ENCODE results near the gene SIRPA. TPM values are rescaled to one million over a fixed set of nuclear protein-coding genes. Genes with fewer than 3 reads are reported as not detected.

The SIRPA gene
- total RNA-seq, 2 experiments from 2014 or later: 0.60 to 0.64 TPM

DNA sequence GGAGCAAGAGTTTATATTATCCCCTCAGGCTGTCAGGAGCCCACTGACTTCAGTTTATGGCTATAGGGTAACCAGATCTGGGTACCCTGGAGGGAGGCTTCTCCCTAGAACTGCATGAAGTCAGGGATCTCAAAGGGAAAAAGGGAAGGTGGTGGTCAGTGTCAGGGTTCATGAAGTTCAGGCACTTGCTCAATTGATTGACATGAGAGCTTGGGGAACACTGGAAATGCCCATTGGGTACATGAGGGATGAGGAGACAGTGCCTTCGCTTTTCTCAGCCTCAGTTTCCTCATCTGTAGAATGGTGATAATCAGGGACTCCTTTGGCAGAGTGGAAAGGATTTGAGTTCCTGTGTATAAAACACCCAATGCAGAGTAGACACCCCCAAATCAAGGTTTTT is 22.6 kb downstream of the SIRPA start:
- H3K27me3 ChIP-seq (ENCODE audit: control insufficient read depth in 1 of 2, insufficient read depth in 2 of 2, low read length in 2 of 2): no peaks in the 10 kb centered on the region
- POLR2A ChIA-PET: no interaction called here
- no peak overlapping the region for H3K4me3 Mint-ChIP-seq

GRCh38 chr20:1918491-1919165 is 23.4 kb downstream of the SIRPA start:
- TF ChIP-seq, protein P1, sequence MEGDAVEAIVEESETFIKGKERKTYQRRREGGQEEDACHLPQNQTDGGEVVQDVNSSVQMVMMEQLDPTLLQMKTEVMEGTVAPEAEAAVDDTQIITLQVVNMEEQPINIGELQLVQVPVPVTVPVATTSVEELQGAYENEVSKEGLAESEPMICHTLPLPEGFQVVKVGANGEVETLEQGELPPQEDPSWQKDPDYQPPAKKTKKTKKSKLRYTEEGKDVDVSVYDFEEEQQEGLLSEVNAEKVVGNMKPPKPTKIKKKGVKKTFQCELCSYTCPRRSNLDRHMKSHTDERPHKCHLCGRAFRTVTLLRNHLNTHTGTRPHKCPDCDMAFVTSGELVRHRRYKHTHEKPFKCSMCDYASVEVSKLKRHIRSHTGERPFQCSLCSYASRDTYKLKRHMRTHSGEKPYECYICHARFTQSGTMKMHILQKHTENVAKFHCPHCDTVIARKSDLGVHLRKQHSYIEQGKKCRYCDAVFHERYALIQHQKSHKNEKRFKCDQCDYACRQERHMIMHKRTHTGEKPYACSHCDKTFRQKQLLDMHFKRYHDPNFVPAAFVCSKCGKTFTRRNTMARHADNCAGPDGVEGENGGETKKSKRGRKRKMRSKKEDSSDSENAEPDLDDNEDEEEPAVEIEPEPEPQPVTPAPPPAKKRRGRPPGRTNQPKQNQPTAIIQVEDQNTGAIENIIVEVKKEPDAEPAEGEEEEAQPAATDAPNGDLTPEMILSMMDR (IDR thresholded peaks at IDR 0.05): no peak
- intact Hi-C loops (cut with DNase I, micrococcal nuclease): no loop called here

More for the DNA sequence above, 22.6 kb downstream of the SIRPA start:
- Mint-ChIP-seq H3K27me3 (no peaks in the 10 kb centered on the region), H3K4me1 (ENCODE audit: low read depth) (no peaks in the 10 kb centered on the region), H3K9me3 (no peaks in the 10 kb centered on the region), H3K36me3 (ENCODE audit: low read depth) (no peaks in the 10 kb centered on the region), H3K27ac (no peak overlapping the region)
- ATAC-seq (ENCODE audit: poor library complexity): no peak
- H3K4me1 ChIP-seq (ENCODE audit: insufficient read depth, low read length): no peaks in the 10 kb centered on the region
- H3K4me3 ChIP-seq (ENCODE audit: low read length): no peak overlapping the region
- H3K27ac ChIP-seq (ENCODE audit: low read depth in 1 of 2, low read length in 2 of 2): no peak overlapping the region
- CTCF ChIA-PET: no interaction called here
- H3K36me3 ChIP-seq (ENCODE audit: insufficient read depth, low read length): no peaks in the 10 kb centered on the region
- DNase-seq: no peak
- TF ChIP-seq, protein P1 (IDR thresholded peaks at IDR 0.05): no peak
- no peaks in the 10 kb centered on the region for H3K9me3 ChIP-seq (ENCODE audit: control insufficient read depth in 1 of 2, insufficient read depth in 1 of 2, low read length in 2 of 2)
- intact Hi-C loops (cut with DNase I, micrococcal nuclease): no loop called here

DNA sequence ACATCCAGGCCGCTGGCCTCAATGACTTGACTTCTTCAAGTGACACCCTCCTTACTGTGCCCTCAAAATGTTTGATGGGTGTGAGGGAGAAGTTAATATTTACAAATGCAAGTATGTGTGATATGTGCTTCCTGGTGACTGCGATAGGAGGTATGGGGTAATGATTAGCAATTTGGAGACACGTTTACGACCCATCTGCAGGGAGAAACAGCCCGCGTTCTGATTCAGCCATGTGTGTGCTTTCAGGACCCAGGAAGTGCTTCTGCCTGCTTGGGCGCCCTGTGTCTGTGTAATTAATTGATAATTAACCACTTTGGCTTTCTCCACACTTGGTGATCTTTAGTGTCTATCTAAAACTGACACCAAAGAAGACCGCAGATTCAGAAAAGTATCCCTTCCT is 25.0 kb downstream of the SIRPA start:
- Mint-ChIP-seq H3K36me3 (ENCODE audit: low read depth) (no peaks in the 10 kb centered on the region), H3K4me3 (no peak overlapping the region), H3K27me3 (no peaks in the 10 kb centered on the region), H3K9me3 (no peaks in the 10 kb centered on the region), H3K27ac (no peak overlapping the region), H3K4me1 (ENCODE audit: low read depth) (no peaks in the 10 kb centered on the region)
- TF ChIP-seq, protein P1 (IDR thresholded peaks at IDR 0.05): no peak
- Histone ChIP-seq H3K4me3 (ENCODE audit: low read length) (no peak overlapping the region), H3K9me3 (ENCODE audit: control insufficient read depth in 1 of 2, insufficient read depth in 1 of 2, low read length in 2 of 2) (no peaks in the 10 kb centered on the region), H3K27me3 (ENCODE audit: control insufficient read depth in 1 of 2, insufficient read depth in 2 of 2, low read length in 2 of 2) (no peaks in the 10 kb centered on the region), H3K4me1 (ENCODE audit: insufficient read depth, low read length) (no peaks in the 10 kb centered on the region), H3K27ac (ENCODE audit: low read depth in 1 of 2, low read length in 2 of 2) (no peak overlapping the region), H3K36me3 (ENCODE audit: insufficient read depth, low read length) (no peaks in the 10 kb centered on the region)
- ATAC-seq (ENCODE audit: poor library complexity) (no peak), DNase-seq (no peak)
- CTCF ChIA-PET: no interaction called here
- intact Hi-C loops (cut with DNase I, micrococcal nuclease): no loop called here
- POLR2A ChIA-PET: no interaction called here

More at GRCh38 chr20:1918491-1919165, 23.4 kb downstream of the SIRPA start:
- no peak overlapping the region for H3K27ac Mint-ChIP-seq
- H3K4me1 Mint-ChIP-seq (ENCODE audit: low read depth): no peaks in the 10 kb centered on the region
- H3K9me3 Mint-ChIP-seq: no peaks in the 10 kb centered on the region
- Histone ChIP-seq H3K27me3 (ENCODE audit: control insufficient read depth in 1 of 2, insufficient read depth in 2 of 2, low read length in 2 of 2) (no peaks in the 10 kb centered on the region), H3K9me3 (ENCODE audit: control insufficient read depth in 1 of 2, insufficient read depth in 1 of 2, low read length in 2 of 2) (no peaks in the 10 kb centered on the region), H3K36me3 (ENCODE audit: insufficient read depth, low read length) (no peaks in the 10 kb centered on the region), H3K27ac (ENCODE audit: low read depth in 1 of 2, low read length in 2 of 2) (no peak overlapping the region), H3K4me3 (ENCODE audit: low read length) (no peak overlapping the region), H3K4me1 (ENCODE audit: insufficient read depth, low read length) (no peaks in the 10 kb centered on the region)
- DNase-seq (no peak), ATAC-seq (ENCODE audit: poor library complexity) (no peak)
- H3K27me3 Mint-ChIP-seq: no peaks in the 10 kb centered on the region
- ChIA-PET CTCF (no interaction called here), POLR2A (no interaction called here)
- H3K4me3 Mint-ChIP-seq: no peak overlapping the region
- H3K36me3 Mint-ChIP-seq (ENCODE audit: low read depth): no peaks in the 10 kb centered on the region
